Testis (tissue), 3 donors: ENCODE results near the gene PLEKHO1. TPM values are rescaled to one million over a fixed set of nuclear protein-coding genes. Genes with fewer than 3 reads are reported as not detected.

Source experiments
- DNase-seq: peaks from one replicate; pipeline ENCODE4 v3.0.0-alpha.2; 2019
- H3K27ac ChIP-seq, 2 donors: fragments of 200-600 bp; sonication (generic); one replicate each; pipeline ENCODE4 v1.5.1; 2019
- H3K27me3 ChIP-seq: fragments of 200-600 bp; sonication (generic); one replicate; pipeline ENCODE4 v1.5.1; 2019
- H3K36me3 ChIP-seq: fragments of 200-600 bp; sonication (generic); one replicate; pipeline ENCODE4 v1.5.1; 2017; ENCODE audit warnings: low read depth; ENCODE audit errors: missing control alignments
- H3K4me1 ChIP-seq: fragments of 200-600 bp; sonication (generic); one replicate; pipeline ENCODE4 v1.5.1; 2019
- H3K4me3 ChIP-seq, 2 donors: fragments of 200-600 bp; sonication (generic); one replicate each; pipeline ENCODE4 v1.5.1; 2017 to 2019
- H3K9me3 ChIP-seq: fragments of 200-600 bp; sonication (generic); one replicate; pipeline ENCODE4 v1.5.1; 2017
- CTCF ChIP-seq, 3 experiments: fragments of 450-650 bp in 2 of 3; fragments of 200-600 bp in 1 of 3; sonication (generic) in 1 of 3; IDR thresholded peaks; one replicate each; pipeline ENCODE4 v1.5.1; 2016 to 2019; ENCODE audit warnings: antibody characterized with exemption in 3 of 3, mild to moderate bottlenecking in 2 of 3, moderate library complexity in 1 of 3
- POLR2A ChIP-seq: fragments of 450-650 bp; IDR thresholded peaks from one replicate; pipeline ENCODE4 v1.6.1; 2017; ENCODE audit warnings: antibody characterized with exemption, mild to moderate bottlenecking, moderate library complexity
- WGBS, 2 donors: methylation state at CpG; one replicate each; pipeline ENCODE4 v1.1.5; 2018; 5-methylcytosine and 5-hydroxymethylcytosine counted together
- intact Hi-C: fragments of 100-400 bp; cut with DNase I; formaldehyde crosslinking; loops from one replicate; pipeline ENCODE4 v1.15.1; 2023; ENCODE audit warnings: low total_unique reads
- polyA plus RNA-seq: library from polyadenylated mRNA; stranded (reverse); fragments of 350-450 nt; fragmentation: Illumina TruSeq; extraction: RNeasy Lipid Tissue Mini Kit (QIAGEN cat#74804); gene quantifications from one replicate; pipeline ENCODE4 v1.2.3, GENCODE V29; 2014; ENCODE audit warnings: low read depth, low replicate concordance; ENCODE audit not compliant: insufficient read depth
- total RNA-seq, 2 donors: library from RNA; depleted of rRNA; stranded (reverse); fragments of >200 nt; gene quantifications; one replicate each; pipeline ENCODE4 v1.2.3, GENCODE V29; 2016

The PLEKHO1 gene
- total and polyA plus RNA-seq, 3 donors from 2014 or later, result 83.5 to 283 (median 175) TPM

GRCh38 chr1:150110116-150110515 lies 39.6 kb upstream of the PLEKHO1 start:
- no peak for DNase-seq
- no peaks in the 10 kb centered on the region for H3K27me3 ChIP-seq
- H3K4me3 ChIP-seq, result no peak overlapping the region
- H3K36me3 ChIP-seq, result no peaks in the 10 kb centered on the region
- no peaks in the 10 kb centered on the region for H3K9me3 ChIP-seq
- 78 to 85% methylated on average over 2 of the region's 2 CpGs for WGBS, 2 donors
- no peak overlapping the region for H3K27ac ChIP-seq
- no peak for TF ChIP-seq POLR2A
- TF ChIP-seq CTCF (IDR thresholded peaks at IDR 0.05), result no peak
- no peaks in the 10 kb centered on the region for H3K4me1 ChIP-seq
- intact Hi-C loops, result no loop called here

DNA sequence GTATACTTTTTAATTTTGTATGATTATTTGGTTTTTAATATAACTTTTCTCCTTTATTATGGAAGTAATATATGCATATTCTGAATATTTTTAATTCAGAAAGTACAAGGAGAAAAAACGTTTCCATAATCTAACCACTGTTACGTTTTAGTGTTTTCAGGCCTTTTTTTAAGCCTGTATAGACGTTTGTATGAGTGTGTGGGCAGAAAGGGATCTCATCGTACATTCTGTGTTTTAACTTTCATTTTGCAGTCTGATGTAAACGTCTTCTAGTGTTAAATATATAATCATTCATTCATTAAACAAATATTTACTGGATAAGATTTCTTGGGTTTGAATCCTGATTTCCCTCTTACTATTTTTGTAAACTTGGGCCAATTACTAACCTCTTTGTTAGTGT lies 38.0 kb upstream of the PLEKHO1 start:
- intact Hi-C loops, result no loop called here
- H3K27me3 ChIP-seq, result no peaks in the 10 kb centered on the region
- no peaks in the 10 kb centered on the region for H3K4me1 ChIP-seq
- H3K9me3 ChIP-seq, result no peaks in the 10 kb centered on the region
- WGBS, 2 donors, result 79 to 87% methylated on average over 5 of the region's 5 CpGs
- DNase-seq, result no peak
- no peak for TF ChIP-seq POLR2A
- H3K27ac ChIP-seq, result no peak overlapping the region
- no peaks in the 10 kb centered on the region for H3K36me3 ChIP-seq
- H3K4me3 ChIP-seq, result no peak overlapping the region

GRCh38 chr1:150115121-150115520 lies 34.6 kb upstream of the PLEKHO1 start:
- no peaks in the 10 kb centered on the region for H3K9me3 ChIP-seq
- no peaks in the 10 kb centered on the region for H3K27me3 ChIP-seq
- no peak for DNase-seq
- no peak overlapping the region for H3K4me3 ChIP-seq
- H3K36me3 ChIP-seq, result no peaks in the 10 kb centered on the region
- H3K27ac ChIP-seq, result no peak overlapping the region
- TF ChIP-seq POLR2A (no peak), CTCF (IDR thresholded peaks at IDR 0.05) (no peak)
- intact Hi-C loops, result no loop called here
- WGBS, 2 donors, result 95 to 100% methylated on average over 1 of the region's 1 CpG
- H3K4me1 ChIP-seq, result no peaks in the 10 kb centered on the region

GRCh38 chr1:150118716-150119115 lies 31.0 kb upstream of the PLEKHO1 start:
- H3K27me3 ChIP-seq, result no peaks in the 10 kb centered on the region
- H3K9me3 ChIP-seq, result no peaks in the 10 kb centered on the region
- no peaks in the 10 kb centered on the region for H3K36me3 ChIP-seq
- H3K4me3 ChIP-seq, result no peak overlapping the region
- no peak overlapping the region for H3K27ac ChIP-seq
- no peaks in the 10 kb centered on the region for H3K4me1 ChIP-seq
- DNase-seq, result no peak
- intact Hi-C loops, result no loop called here
- 74 to 84% methylated on average over 2 of the region's 2 CpGs for WGBS, 2 donors
- no peak for TF ChIP-seq POLR2A
- no peak for TF ChIP-seq CTCF (IDR thresholded peaks at IDR 0.05)

- Histone ChIP-seq H3K27me3 (no peaks in the 10 kb centered on the region), H3K4me1 (no peaks in the 10 kb centered on the region), H3K36me3 (no peaks in the 10 kb centered on the region), H3K27ac (no peak overlapping the region), H3K4me3 (no peak overlapping the region), H3K9me3 (no peaks in the 10 kb centered on the region)
- intact Hi-C loops, result no loop called here
- DNase-seq, result no peak
- TF ChIP-seq CTCF (IDR thresholded peaks at IDR 0.05) (no peak), POLR2A (no peak)
- 74 to 76% methylated on average over 1 of the region's 1 CpG for WGBS, 2 donors
Observed at GRCh38 chr1:150121236-150121862, 28.4 kb upstream of the PLEKHO1 start.
